SH-SY5Y (cell line): ENCODE data around the gene PRSS12.

Experiments used
- GATA2 ChIP-seq: IDR thresholded peaks from 2 replicates; pipeline ENCODE4 v1.6.1; 2011; ENCODE audit warnings: mild to moderate bottlenecking, low read depth, low read length
- GATA3 ChIP-seq: IDR thresholded peaks from 2 replicates; pipeline ENCODE4 v1.6.1; 2011; ENCODE audit warnings: low read depth, mild to moderate bottlenecking, low read length, moderate library complexity

GRCh38 chr4:118390121-118390520 lies 37.3 kb upstream of the PRSS12 start:
- TF ChIP-seq GATA2 (no peak), GATA3 (no peak)
